ENCODE results near the gene PCSK1.
A peak's percentile ranks its signal among the peaks of the same experiment; 100 is the strongest.
"Not testable (repeated sequence)": the region's sequence is repeated elsewhere in the genome, so short reads cannot be mapped to it uniquely, and the experiment has no call there.

The PCSK1 gene

DNA sequence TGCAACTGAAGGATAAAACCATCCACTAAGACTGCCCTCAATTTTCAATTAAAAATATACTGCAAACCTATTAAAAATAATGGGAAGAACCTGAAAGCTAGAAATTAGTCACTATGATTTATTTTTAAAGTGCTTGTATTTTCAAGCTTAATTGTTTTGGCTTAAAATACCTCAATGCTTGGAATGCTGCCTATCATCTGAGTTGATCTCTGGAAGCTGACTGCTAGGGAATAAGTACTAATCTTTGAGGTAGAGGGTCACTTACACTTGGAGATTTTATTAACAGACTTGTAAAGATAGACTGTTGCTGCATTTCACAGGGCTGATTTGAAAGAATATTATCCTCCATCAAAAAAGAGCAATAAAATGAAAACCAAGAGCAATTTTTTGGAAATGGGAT lies 6.2 kb downstream of the PCSK1 start:
- DNase-seq (ENCODE audit: low read depth) = no peak

DNA sequence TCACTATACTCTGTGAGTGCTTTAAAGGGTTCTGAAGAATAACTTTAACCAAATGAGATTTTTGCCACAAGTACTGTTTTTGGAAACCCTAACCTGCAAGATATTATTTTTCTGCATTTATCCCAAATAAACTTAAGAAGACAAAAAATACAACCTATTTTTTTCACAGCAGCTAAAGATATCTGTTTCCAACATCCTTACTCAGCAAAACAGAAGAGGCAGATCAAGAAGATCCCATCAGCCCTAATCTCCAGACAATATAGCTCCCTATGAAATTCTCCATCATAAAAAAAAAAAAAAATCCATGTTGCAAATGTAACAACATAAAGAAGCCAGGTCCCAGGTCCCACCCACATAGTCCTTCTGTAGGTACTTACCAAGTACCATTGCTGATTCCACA lies 7.6 kb downstream of the PCSK1 start:
- DNase-seq (ENCODE audit: low read depth) = no peak

DNA sequence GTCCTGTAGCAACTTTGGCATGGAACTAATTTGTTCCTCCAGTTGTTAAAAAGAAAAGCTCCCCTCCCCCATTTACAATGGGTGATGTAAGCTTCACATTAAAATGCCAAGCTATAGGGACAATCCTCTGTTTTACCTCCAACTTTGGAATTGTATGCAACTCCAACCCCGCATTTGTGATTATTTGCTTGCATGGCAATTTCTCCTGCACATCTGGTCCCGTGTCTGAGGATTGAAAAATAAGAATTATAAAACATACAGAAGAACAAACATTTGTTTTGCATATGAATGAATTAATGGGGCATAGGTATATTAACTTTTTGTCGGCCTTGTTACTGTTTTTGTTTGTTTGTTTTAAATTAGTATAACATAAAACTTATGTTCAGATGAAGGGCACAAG lies 17.2 kb downstream of the PCSK1 start:
- no peak for DNase-seq (ENCODE audit: low read depth)

DNA sequence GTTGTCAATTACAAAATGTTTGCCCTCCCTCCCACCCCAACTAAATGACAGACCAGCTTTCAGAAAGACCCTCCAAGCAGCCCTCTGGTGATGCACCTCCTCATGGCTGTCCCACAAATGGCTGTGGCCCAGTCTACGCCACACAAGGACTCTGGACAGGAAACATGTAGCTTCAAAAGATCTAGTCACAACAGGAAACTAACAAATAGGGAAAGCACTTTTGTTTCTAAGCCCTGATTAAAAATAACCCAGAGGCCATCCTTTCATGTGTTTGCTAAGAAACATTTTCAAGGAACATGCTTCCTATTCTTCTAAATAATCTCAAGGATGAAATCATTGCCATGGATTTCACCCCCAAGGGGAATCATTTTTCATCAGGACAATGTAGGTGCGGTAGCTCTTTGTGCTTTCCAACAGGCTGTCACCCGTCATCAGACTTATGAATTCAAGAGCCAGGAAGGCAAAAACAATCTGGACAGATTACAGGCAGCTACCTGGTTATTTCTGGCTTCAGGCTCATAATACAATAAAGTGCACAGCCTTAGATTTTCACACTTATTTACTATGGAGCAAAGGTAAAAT lies 20.1 kb downstream of the PCSK1 start:
- DNase-seq (ENCODE audit: low read depth) = no peak

DNA sequence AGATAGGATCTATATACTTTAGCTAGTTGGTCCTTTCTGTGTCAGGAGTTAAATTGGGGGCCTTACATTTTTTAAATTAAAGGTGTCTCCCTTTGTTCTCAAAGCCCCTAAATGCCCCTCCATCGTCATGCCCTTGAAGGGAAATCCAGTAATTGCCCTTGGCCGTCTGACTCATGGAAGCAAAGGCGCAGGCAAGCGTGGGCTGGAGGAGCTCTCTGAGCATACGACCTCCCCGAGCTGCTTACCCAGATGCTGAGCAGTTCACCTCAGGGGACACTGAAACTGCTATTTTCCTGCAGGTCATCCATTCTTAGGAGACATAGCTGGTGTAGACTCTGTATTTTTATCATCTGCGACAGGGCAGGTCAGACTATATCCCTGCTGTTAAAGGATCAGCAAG lies 23.0 kb downstream of the PCSK1 start:
- DNase-seq (ENCODE audit: low read depth) = no peak

DNA sequence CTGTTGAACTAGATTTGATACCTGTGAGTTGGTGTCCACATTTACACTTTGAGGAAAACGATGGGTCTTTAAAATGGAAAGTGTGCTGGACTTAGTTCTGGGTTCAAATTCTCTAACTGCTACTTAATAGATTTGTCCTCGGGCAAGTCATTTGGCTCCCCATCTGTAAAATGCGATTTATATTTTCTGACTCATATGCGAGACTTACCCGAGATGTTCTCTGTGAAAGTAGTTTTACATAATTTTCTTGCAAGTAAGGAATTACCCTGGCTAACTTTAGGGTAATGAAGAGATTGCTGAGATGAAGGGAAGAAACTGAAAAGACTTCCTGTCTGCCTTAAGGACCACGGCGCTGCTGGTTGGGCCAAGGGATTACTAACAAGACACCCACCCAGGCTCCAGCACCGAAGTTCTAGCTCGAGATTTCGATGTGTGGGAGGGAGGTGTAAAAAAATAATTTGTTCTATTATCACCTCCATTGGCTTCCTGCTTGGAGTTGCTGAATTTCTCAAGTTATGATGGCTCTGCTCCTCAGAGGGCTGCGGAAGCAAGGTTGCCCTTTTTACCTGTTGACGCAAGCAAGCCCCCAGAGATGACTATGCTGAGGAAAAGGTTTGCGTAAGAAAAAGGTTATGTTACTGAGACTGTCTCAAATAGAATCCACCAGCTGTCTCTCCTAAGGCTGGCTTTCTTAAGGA lies 24.1 kb downstream of the PCSK1 start:
- no peak for DNase-seq (ENCODE audit: low read depth)

DNA sequence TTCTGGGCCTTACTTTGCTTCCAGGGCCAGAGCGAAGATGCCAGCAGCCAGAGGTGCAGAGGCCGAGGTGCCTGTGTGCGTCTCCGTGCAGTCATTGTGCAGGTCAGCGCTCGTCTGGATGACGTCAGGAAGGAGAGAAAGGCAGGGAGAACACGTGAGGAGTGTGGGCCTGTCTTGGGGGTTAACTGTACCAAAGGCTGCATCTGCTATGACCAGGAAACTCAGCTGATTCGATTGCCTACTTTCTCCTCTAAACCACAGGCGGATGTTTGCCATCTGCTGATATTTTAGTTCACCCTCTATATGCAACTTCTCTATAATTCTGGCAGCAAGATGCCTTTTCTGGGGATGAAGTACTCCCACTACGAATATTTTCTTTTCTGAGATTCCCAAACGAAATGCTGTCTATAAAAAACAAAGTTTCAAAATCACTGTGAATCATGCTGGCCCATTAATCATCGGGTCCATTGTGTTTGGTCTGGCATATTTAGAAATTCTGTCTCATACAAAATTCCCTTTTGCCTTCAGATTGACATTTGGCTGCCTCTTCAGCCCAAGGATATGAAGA lies 24.8 kb downstream of the PCSK1 start:
- DNase-seq (ENCODE audit: low read depth) = no peak

DNA sequence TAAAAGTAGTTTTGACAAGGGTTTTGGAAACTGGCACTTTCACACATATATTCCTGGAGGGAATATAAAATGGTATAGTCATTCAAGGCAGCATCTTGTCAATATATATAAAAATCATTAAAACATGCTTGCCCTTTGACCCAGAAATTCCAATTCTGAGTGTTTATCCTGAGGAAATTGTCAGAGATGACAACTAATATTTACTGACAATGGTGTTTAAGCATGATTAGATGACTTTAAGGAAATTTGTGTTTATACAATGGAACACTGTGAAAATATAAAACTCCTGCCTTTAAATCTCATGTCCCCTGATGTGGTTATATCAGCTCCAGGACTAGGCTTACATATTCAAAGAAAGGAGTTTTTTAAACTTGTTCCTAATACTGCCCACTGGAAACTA lies 25.6 kb downstream of the PCSK1 start:
- DNase-seq (ENCODE audit: low read depth) = no peak

DNA sequence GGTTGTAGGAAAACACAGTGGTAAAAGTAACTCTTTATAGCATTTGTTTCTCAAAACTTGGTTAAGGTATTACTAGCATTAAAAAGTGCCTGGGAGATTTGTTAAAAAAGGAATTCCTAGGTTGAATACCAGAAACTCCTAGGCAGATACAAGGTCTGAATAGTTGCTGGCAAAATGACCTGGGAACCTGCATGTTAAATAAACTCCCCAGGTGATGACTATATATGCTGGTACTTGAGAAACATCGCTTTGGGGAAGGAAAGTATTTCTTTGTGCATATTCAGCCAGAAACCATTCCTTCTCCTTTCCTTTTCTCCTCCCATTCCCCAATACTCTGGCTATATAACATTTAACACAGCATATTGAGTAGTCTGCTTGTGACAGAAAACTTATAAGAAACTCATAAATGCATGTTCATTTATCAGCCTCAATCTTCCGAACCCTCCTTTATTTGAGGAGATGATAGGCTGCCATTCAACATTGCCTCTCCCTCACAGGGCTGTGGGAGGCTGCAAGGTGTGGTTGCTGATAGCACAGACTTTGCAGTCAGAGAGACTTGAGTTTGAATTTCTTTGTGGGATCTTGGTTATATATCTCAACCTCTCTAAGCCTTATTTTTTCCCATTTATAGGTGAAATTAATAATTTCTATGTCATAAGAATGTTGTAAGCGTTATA lies 28.7 kb downstream of the PCSK1 start:
- DNase-seq (ENCODE audit: low read depth) = no peak

DNA sequence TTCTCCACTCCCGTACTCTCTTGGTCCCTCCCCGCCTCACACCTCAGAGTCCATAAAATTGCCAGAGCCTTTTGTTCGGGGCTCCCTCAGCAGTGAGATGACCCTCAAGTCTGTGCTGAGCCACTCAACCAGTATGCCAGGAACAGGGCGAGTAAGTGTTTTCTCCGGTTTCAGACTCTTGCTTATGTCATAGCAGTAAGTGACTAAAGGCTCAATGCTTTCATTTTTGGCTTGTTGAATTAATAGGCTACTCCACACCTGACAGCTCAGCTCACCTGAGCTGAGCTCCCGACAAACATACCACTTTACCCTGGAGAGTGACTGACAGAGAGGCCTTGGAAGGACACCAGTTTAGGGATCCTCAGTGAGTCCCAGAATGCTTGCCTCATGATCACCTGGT lies 30.5 kb downstream of the PCSK1 start:
- DNase-seq (ENCODE audit: low read depth) = no peak

DNA sequence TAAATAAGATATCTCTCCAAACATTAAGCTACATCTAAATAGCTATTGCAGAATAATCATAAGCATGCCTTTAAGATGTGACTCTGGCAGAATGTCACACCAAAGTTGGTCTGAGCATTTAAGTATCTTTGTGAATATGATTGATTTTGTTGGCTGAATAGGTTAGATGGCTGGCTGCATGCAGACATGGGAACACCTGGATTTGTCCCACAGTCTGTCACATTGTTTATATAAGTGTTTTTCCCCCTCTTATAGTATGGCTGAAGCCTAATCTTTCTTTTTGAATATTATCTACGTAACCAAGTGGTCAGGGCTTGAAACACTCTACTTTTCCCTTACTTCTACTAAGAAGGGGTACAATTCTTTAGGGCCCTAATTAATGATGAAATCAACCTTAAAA lies 36.2 kb downstream of the PCSK1 start:
- DNase-seq (ENCODE audit: low read depth) = no peak

DNA sequence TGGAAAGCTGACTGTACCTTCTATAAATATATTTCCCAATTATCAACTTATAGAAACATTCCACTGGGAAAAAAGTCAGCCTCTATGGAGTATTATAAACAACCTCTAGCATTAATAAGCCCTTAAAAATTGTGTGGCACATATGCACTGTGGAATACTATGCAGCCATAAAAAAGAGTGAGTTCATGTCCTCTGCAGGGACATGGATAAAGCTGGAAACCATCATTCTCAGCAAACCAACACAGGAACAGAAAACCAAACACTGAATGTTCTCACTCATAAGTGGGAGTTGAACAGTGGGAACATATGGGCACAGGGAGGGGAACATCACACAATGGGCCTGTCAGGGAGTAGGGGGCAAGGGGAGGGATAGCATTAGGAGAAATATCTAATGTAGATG lies 37.8 kb downstream of the PCSK1 start:
- not testable (repeated sequence) for DNase-seq (ENCODE audit: low read depth)

DNA sequence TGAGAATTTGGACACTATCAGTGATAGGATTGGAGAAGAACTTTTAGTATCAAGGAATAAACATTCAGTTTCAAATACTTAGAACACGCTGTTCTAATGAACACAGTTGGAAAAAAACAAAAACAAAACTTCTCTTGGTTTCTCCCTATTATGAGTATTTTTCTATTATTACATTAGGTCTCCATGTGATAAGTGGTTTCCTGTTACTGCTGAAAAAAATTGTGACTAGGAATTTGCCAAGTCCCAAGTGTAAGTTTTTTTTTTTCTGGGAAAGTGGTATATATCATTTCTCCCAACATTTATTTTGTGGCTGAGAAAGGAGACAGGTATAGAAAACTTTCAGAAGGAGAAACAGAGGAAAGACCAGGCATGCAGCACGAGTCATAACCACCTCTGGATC lies 41.1 kb downstream of the PCSK1 start:
- no peak for DNase-seq (ENCODE audit: low read depth)

DNA sequence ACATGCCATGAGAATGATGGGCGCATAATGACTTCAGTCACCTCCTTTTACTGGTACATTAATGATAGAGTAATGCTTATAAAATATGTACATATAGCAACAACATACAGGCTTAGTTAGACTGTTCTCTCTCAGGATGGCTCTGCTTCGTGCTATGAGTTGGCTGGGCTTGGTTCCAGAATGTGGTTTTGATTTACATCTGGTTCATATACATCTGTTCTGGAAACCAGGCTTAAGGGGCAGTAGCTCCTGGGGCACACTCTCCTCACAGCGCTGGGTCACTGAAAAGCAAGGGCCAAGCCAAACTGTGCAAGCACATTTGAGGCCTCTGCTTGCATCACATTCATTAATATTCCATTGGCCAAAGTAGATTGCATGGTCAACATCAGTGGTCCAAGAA lies 44.9 kb downstream of the PCSK1 start:
- no peak for DNase-seq (ENCODE audit: low read depth)

DNA sequence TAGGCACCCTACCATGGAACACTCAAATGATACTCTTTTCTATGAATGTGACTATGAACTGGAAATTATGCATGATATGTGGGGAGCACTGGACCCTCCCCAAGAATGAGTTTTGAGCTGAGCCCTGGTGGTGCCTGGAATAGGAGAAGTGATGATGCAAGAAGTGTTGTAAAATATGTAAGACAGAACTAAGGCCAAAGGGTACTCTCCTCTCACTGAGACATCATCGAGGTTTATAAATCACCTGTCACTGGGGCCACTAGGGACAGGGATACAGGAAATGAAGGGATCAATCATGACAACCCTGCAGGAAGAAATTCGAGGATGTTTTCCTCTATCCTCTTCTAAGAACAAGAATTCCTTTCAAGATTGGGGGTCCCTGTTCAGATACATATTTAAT lies 45.4 kb downstream of the PCSK1 start:
- no peak for DNase-seq (ENCODE audit: low read depth)

DNA sequence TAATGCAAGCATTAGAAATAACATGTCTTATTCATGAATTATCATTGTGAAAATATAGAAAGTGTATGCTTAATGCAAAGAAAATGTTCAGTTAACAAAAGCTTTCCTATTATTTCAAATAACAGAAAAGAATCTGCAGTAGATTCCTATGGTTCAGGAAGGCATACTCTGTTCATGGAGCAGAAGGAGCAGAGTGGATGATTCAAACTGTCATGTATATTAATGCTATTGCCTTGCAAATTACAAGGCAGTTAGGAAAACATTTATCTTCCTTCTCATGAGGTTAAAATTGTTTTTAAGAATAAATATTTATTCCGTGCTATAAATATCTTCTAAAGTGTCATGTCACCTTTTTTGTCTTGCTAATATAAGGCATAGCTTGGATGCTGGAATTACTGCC lies 47.5 kb downstream of the PCSK1 start:
- DNase-seq (ENCODE audit: low read depth) = no peak

DNA sequence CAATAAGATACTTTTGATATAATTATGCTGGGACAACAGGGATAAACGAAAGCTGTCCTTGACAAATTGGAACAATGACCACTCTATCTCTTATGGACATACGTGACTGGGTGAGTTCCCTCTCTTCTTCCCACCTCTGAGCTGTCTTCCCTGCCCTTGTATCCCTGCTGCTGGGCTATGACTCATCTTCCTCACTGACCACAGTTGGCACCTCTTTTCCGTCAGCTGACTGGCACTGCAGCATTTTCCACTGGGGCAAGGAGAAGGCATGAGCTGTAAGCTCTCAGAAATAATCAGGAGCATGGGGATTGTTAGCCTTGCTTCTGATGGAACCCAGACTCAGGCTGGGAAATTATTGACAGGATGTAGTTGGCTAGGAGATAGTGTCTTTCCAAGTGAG lies 48.7 kb downstream of the PCSK1 start:
- peak; percentile 40 for DNase-seq (ENCODE audit: low read depth)

DNA sequence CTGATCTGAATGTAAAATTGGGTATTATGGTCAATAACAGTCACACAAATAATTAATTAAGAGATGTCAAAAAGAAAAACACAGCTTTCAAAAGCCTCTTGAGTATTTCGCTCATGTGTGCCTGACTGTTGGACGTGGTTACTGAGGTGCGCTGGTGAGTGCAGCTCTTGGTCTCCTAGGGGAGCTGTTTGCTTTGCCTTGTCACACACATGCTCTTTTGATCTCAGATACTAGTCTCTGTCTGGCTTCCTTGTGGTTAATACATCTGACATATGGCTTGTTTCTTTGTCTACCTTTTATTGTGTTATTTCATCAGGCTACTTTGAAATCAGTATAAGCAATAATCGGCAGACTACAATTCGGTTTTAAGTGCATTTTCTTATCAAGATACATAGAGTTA lies 51.5 kb downstream of the PCSK1 start:
- DNase-seq (ENCODE audit: low read depth) = no peak

DNA sequence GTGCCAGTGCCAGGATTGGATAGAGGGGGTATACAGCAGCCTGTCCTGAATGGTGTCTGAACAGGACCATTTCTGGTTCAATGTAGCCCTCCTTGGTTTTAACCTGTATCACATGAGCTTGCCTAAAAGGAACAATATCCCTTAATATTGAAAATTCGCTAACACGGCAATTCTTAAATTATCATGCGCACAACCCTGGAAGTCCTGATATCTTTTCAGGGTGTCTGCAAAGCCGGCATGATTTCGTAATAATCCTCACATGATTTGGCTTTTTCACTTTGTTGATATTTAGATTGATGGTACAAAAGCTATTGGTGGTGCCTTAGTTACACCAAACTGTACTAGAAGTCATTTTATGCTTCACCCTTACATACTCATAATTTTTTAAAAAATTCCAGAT lies 53.2 kb downstream of the PCSK1 start:
- no peak for DNase-seq (ENCODE audit: low read depth)

DNA sequence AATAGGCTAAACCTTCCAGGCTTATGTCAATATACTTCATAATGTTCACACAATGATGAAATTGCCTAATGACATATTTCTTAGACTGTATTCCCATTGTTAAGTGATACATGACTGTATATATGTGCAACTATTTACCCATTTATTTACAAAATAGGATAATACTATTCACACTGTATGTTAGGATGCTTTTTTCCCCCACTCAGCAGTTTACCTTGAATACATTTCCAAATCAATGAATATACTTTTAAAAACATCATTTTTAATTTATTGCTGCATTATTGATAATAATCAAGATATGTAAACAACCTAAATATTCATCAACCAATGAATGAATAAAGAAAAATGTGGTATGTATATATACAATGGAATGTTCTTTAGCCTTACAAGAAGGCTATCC lies 55.5 kb downstream of the PCSK1 start:
- no peak for DNase-seq (ENCODE audit: low read depth)

DNA sequence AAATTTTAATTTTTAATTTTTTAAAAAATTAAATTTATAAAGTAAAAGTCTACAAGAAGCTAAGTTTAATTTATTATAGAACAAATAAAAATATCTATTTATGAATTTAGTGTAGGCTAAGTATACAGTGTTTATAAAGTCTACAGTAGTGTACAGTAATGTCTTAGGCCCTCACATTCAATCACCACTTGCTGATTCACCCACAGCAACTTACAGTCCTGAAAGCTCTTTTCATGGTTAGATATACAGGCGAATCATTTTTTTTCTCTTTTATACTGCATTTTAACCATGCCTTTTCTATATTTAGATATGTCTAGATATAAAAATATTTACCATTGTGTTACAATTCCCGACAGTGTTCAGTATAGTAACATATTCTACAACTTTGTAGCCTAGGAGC lies 55.9 kb downstream of the PCSK1 start:
- DNase-seq (ENCODE audit: low read depth) = no peak

DNA sequence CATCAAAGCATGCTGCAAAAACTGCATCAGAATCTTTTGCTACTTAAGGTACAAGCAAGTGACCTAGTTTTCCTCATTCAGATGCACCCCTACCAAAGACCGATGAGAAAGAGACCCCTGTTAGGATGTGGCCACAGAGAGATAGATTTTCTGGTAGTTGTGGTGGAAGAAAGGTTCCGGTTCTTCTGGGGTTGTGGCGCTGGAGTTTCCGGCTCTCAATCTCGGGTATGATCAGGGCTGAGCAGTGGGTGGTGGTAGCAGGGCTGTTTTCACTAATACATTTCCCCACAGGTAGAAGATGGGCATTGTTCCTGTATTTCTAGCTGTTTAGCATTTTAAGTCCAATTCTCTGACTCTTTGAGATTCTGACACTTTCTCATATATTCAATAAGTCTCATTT lies 58.4 kb downstream of the PCSK1 start:
- DNase-seq (ENCODE audit: low read depth) = no peak

DNA sequence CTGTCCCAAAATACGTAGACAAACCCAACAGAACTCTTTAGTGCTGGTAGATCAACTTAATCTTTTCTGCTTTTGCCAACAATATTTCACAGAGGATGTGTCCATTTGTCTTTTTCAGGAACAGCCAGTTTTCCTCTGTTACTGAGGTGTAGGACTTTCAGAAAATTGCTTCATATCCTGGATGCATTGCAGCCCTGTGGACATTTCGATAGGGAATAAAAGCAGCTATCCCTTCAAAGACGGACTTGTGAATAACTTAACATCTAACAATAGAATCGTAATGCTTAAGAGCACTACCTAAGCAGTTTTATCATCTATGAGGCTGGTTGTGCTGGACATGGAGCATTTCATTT lies 59.7 kb downstream of the PCSK1 start:
- no peak for DNase-seq (ENCODE audit: low read depth)

Measured in HS-27A (cell line).